OCI-LY3 (cell line): ENCODE measurements around the gene KRTAP9-2.

Experiments used
- H2AFZ ChIP-seq: fragments of 200-600, 300-600 bp; shearing (Covaris generic); 2 replicates; pipeline ENCODE4 v1.6.0; 2014; ENCODE audit warnings: antibody characterized with exemption, low read depth, low read length
- H3K27ac ChIP-seq: fragments of 200-600, 300-600 bp; sonication (generic); 2 replicates; pipeline ENCODE4 v1.5.1; 2014; ENCODE audit warnings: mild to moderate bottlenecking, low read length, moderate library complexity, mixed read lengths
- H3K27me3 ChIP-seq: fragments of 200-600, 300-600 bp; sonication (generic); 2 replicates; pipeline ENCODE4 v1.6.1; 2014; ENCODE audit warnings: low read depth, low read length, mixed read lengths
- H3K36me3 ChIP-seq: fragments of 200-600, 300-600 bp; sonication (generic); replicated peaks from 2 replicates; pipeline ENCODE3; 2014; ENCODE audit warnings: low read depth, low read length, mixed read lengths
- H3K4me1 ChIP-seq: fragments of 300-600, 200-600 bp; sonication (generic); 2 replicates; pipeline ENCODE4 v1.6.1; 2014; ENCODE audit warnings: low read length, mixed read lengths
- H3K4me2 ChIP-seq: fragments of 200-600, 300-600 bp; sonication (generic); 2 replicates; pipeline ENCODE4 v1.6.1; 2014; ENCODE audit warnings: low read length, mixed read lengths
- H3K4me3 ChIP-seq: fragments of 300-600, 200-600 bp; sonication (generic); 2 replicates; pipeline ENCODE4 v1.5.1; 2014; ENCODE audit warnings: antibody characterized with exemption, mild to moderate bottlenecking, low read length, moderate library complexity
- H3K79me2 ChIP-seq: fragments of 300-600, 200-600 bp; shearing (Covaris generic); 2 replicates; pipeline ENCODE4 v1.6.1; 2014; ENCODE audit warnings: mild to moderate bottlenecking, low read length, mixed read lengths
- H3K9ac ChIP-seq: fragments of 300-600, 200-600 bp; shearing (Covaris generic); 2 replicates; pipeline ENCODE4 v1.6.0; 2014; ENCODE audit warnings: mild to moderate bottlenecking, low read length, moderate library complexity
- H3K9me3 ChIP-seq: fragments of 200-600, 300-600 bp; shearing (Covaris generic); 2 replicates; pipeline ENCODE4 v1.6.1; 2014; ENCODE audit warnings: low read length, mixed read lengths; ENCODE audit not compliant: insufficient read depth
- H4K20me1 ChIP-seq: fragments of 200-600, 300-600 bp; sonication (generic); 2 replicates; pipeline ENCODE4 v1.6.1; 2016; ENCODE audit warnings: low read length, mixed read lengths; ENCODE audit not compliant: insufficient read depth
- CTCF ChIP-seq: fragments of 200-600, 300-600 bp; sonication (generic); IDR thresholded peaks from 2 replicates; pipeline ENCODE4 v1.5.1; 2014; ENCODE audit warnings: antibody characterized with exemption, low read length, low read depth
- EZH2phosphoT487 ChIP-seq: fragments of 200-600 bp; shearing (Covaris generic); IDR thresholded peaks from 2 replicates; pipeline ENCODE4 v1.6.1; 2018; ENCODE audit warnings: antibody characterized with exemption, mixed run types, low read depth

KRTAP9-2 gene

GRCh38 chr17:41212524-41213169 lies 13.8 kb upstream of the KRTAP9-2 start:
- no peak overlapping the region for H3K27ac ChIP-seq

DNA sequence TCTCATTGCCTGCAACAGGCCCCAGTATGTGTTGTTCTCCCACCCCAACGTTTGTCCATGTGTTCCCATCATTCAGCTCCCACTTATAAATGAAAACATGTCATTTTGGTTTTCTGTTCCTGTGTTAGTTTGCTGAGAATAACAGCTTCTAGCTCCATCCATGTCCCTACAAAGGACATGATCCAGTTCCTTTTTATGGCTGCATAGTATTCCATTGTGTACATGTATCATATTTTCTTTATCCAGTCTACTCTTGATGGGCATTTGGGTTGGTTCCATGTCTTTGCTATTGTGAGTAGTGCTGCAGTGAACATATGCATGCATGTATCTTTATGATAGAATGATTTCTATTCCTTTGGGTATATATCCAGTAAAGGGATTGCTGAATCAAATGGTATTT lies 10.8 kb upstream of the KRTAP9-2 start:
- Histone ChIP-seq H3K79me2 (no peaks in the 10 kb centered on the region), H3K4me1 (no peaks in the 10 kb centered on the region), H3K9me3 (no peaks in the 10 kb centered on the region), H3K4me3 (no peak overlapping the region), H3K4me2 (no peak overlapping the region), H3K9ac (no peak overlapping the region), H2AFZ (no peak overlapping the region), H3K27me3 (peaks cover 16% of the 10 kb centered on the region), H3K36me3 (no peaks in the 10 kb centered on the region), H3K27ac (no peak overlapping the region), H4K20me1 (no peaks in the 10 kb centered on the region)
- no peak for TF ChIP-seq CTCF
- no peak for TF ChIP-seq EZH2phosphoT487

More at GRCh38 chr17:41212524-41213169, 13.8 kb upstream of the KRTAP9-2 start:
- Histone ChIP-seq H3K9ac (no peak overlapping the region), H3K9me3 (no peaks in the 10 kb centered on the region), H3K4me2 (no peak overlapping the region), H3K79me2 (no peaks in the 10 kb centered on the region), H3K36me3 (no peaks in the 10 kb centered on the region), H3K27me3 (peaks cover 34% of the 10 kb centered on the region), H3K4me1 (no peaks in the 10 kb centered on the region), H3K4me3 (no peak overlapping the region), H2AFZ (no peak overlapping the region), H4K20me1 (no peaks in the 10 kb centered on the region)
- TF ChIP-seq CTCF (no peak), EZH2phosphoT487 (no peak)

GRCh38 chr17:41223821-41224220 lies 2.6 kb upstream of the KRTAP9-2 start:
- H2AFZ ChIP-seq: no peak overlapping the region
- no peak overlapping the region for H3K4me2 ChIP-seq
- no peaks in the 10 kb centered on the region for H4K20me1 ChIP-seq
- no peak overlapping the region for H3K4me3 ChIP-seq
- H3K27ac ChIP-seq: no peak overlapping the region
- H3K36me3 ChIP-seq: no peaks in the 10 kb centered on the region
- H3K4me1 ChIP-seq: no peaks in the 10 kb centered on the region
- peaks cover 22% of the 10 kb centered on the region for H3K27me3 ChIP-seq
- H3K9me3 ChIP-seq: no peaks in the 10 kb centered on the region
- no peak overlapping the region for H3K9ac ChIP-seq
- no peaks in the 10 kb centered on the region for H3K79me2 ChIP-seq
- no peak for TF ChIP-seq EZH2phosphoT487

- Histone ChIP-seq H3K27ac (no peak overlapping the region), H2AFZ (no peak overlapping the region), H3K27me3 (peaks cover 26% of the 10 kb centered on the region), H3K9me3 (no peaks in the 10 kb centered on the region), H3K79me2 (no peaks in the 10 kb centered on the region), H3K4me2 (no peak overlapping the region), H3K36me3 (no peaks in the 10 kb centered on the region), H3K9ac (no peak overlapping the region), H3K4me1 (no peaks in the 10 kb centered on the region), H3K4me3 (no peak overlapping the region), H4K20me1 (no peaks in the 10 kb centered on the region)
- no peak for TF ChIP-seq EZH2phosphoT487
- TF ChIP-seq CTCF: no peak
These were observed 397 bp upstream of the KRTAP9-2 start for GRCh38 chr17:41226051-41226450.
